EH (cell line): Measurements from ENCODE around the gene C6orf141.

Experiments used
- DNase-seq: peaks from one replicate; pipeline ENCODE4 v3.0.0-alpha.2; 2015; ENCODE audit warnings: low read depth

The C6orf141 gene

DNA sequence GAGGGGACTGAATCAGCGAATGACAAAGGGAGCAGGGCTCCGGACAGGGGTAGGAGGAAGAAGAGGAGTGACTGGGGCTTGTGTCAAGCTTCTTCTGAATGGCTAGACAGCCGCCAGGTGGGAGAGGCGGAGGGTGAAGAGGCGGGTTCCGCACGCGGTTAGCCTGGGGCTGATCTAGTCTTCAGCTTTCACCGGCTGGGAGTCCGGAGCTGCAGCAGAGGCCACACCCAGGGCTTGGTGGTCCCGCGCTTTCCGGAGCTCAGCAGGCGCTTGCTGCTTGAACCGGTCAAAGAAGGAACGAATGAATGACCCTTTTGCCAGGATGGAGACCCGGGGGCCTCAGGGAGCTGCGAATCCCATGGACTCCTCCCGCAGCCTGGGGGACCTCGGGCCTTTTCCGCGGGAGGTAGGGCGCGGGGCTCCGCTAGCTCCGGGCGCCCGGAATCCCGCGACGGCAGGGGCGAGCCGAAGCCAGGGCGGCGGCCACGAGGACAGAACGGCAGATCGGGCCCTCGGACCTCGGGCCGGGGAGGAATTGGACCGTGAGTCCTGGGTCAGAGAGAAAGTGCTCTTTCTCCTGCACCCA is at the start of gene C6orf141:
C6orf141 (plus strand) TSS at position 177 of the 586 bp plus-strand sequence; CDS start at position 302, 125 bp downstream.
- peak; percentile 2 for DNase-seq

DNA sequence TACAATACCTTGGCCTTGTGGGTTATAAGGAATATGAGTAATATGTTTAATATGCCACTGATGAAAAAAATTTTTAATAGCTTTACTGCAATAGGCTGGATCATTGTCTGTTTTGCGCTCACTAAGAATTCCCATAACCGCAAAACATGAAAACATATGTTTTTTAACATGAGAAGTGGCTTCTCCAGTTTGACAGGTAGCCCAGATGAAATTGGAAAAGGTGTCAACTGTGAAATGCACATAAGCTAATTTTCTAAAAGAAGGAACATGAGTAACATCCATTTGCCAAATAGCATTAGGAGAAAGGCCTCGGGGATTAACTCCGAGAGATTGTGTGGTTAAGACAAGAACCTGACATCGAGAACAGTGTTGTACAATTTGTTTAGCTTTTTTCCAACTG is 45.8 kb upstream of the C6orf141 start:
- DNase-seq, result no peak

DNA sequence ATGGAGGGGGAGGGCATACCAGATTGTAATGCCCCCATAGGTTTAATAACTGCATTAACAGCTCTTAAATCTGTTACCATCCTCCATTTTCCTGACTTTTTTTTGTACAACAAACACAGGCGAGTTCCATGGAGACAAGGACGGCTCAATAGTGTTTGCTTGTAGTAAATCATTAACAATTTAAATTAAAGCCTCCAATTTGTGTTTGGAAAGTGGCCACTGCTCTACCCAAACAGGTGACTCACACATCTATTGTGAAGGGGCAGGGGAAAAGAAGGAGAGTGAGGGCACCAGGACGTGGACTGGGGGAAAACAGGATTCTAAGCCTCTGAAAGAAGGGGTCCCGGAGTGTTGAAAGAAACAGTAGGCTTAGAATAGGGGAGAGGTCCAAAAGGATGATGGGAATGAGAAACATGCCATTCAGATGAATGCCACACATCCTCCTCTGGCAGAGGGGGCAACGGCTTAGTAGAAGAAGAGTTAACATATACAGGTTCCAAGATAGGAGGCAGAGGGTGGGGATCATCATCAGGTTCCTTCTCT is 43.8 kb upstream of the C6orf141 start:
- no peak for DNase-seq

DNA sequence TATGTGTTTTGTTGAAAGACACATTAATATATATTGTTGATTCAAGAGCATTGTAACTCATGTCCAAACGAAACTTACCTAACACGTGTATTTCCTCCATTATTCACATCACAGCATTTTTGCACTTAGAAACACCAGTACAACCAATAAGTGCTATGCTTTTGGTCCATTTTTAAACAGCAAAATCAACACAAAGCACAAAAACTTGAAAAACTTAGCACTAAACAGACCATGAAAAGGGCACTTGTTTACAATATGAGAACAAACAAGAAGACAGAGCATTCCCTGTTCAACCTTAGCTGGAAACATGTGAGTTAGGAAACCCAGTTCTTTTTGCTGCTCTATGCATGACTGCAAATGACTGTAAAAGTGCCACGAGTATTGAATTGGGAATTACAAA is 41.1 kb upstream of the C6orf141 start:
- DNase-seq, result no peak

DNA sequence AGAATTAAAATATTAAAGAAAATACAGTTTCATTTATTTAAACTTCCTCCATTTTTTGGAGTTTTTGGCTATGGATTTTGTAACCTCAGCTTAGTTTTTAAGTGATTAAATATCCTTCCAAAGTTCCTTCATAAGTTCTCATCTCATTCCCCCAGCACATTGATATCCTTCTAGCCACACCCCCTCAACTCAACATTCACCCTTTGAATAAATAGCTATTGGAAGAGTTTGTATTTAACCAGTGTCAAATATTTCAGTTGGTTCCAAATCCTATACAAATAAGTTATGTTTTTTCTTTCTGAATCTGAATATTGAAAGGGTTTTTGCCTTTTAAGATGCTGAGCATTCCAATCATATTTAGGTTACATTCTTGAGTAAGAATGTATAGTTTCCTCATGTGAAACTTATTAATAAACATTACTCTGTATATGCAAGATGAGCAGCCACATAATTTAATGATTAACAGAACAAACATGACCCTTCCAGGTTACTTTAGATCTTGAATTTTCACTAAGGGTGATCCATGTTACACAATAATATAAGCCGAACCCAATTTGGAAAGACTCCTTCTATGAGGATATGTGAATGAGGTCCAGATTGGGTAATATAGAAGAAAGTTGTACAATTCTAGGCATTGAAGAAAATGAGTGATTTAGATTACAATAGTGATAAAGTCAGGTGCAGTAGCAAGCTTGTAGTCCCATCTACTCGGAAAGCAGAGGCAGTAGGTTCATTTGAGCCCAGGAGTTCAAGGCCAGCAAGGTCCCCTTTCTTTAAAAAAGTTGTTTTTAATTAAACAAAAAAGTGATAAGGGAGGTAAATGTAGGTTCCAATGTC is 37.1 kb upstream of the C6orf141 start:
- DNase-seq, result peak; percentile 1

DNA sequence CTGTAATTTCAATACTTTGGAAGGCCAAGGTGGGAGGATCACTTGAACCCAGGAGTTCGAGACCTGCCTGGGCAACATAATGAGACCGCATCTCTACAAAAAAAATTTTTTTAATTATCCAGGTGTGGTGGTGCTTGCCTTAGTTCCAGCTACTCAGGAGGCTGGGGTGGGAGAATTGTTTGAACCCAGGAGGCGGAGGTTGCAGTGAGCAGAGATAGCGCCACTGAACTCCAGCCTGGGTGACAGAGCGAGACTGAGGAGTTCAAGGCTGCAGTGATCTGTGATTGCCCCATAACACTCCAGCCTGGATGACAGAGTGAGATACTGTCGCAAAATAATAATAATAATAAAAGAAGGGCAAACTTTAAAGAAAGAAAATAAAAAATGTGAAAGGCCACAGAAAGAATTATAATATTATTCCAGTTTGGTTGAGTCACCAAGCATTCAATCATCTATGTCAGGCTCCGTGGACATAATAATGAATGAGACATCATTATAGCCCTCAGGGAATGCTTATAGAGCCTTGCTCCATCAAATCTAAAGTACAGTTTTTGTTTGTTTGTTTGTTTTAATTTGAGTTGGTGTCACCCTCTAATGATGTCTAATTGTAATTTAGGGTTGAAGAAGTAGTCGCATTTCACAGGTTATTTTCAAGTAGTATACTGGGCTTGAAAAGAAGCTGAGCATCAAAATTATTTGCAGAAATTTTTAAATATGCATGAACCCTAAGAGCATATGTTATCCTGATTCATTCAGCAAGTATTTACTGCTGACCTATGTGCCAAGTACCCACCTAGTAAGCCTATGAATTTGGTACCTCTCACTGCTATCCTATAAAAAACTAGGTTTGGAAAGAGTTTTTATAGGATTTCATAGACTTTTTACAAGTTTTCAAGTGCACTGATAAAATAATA is 35.6 kb upstream of the C6orf141 start:
- DNase-seq, result no peak

DNA sequence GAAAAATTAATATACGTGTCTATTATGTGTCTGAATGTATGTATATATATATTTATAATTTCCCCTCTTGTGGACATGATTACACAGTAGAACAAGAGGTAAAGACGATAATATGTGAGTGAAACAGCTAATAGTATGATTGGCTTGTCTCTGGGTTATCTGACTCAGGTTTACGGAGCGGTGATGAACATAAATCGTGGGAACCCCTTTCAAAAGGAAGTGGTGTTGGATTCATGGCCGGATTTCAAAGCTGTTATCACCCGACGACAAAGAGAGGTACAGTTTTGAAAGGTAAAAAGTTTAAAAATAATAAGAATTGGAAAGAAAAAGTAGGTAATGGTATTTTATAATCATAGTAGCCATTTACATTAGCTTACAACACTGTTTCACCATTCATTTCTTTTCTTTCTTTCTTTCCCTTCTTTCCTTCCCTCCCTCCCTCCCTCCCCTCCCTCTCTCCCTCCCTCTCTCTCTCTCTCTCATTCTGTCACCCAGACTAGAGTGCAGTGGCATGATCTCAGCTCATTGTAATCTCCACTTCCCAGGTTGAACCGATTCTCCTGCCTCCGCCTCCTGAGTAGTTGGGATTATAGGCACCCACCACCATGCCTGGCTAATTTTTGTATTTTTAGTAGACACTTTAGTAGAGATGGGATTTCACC is 34.9 kb upstream of the C6orf141 start:
- DNase-seq, result no peak

DNA sequence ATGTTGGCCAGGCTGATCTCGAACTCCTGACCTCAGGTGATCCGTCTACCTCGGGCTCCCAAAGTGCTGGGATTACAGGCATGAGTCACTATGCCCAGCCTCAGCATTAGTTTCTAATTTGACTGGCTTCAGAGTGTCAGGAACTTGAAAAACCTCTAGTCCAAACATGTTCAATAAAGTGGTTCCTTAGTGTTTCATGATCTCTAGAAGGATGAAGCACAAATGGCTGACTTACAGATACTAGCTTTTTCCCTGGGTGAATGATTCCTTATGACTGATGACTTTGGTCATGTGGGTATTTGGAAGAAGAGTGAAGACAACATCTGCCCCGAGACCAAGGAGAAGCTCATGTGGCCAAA is 34.3 kb upstream of the C6orf141 start:
- no peak for DNase-seq

DNA sequence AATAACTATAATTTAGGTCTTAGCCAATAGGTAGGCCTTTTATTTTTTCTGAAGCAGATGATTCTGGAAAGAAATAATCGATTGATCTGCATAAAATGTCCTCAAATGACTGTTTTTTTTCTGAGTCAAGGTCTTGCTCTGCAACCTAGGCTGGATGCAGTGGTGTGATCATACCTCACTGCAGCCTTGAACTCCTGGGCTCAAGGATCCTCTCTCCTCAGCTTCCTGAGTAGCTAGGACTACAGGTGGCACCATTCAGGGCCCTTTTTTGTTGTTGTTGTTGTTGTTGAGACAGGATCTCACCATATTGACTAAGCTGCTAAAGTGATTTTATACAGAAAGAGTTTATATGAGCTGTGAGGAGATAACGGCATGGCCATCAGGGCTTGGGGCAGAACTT is 32.5 kb upstream of the C6orf141 start:
- no peak for DNase-seq

DNA sequence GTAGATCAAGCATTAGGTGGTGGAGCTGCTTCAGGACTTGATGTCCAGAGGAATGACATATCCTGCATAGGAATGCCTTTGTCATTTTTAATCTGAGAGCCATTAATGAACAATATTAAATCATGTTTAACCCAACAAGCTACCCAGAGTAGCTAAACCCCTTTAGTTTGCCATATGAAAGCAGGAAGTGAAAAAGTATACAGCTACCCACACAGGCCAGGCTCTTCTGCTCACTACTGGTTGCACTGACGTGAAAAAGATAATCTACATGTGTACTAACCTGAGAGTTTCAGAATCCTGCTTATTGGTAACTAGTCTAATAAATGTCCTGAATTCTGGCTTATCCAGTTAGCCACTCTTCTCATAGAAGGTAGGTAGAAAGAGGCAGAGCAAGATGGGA is 30.8 kb upstream of the C6orf141 start:
- DNase-seq, result no peak

DNA sequence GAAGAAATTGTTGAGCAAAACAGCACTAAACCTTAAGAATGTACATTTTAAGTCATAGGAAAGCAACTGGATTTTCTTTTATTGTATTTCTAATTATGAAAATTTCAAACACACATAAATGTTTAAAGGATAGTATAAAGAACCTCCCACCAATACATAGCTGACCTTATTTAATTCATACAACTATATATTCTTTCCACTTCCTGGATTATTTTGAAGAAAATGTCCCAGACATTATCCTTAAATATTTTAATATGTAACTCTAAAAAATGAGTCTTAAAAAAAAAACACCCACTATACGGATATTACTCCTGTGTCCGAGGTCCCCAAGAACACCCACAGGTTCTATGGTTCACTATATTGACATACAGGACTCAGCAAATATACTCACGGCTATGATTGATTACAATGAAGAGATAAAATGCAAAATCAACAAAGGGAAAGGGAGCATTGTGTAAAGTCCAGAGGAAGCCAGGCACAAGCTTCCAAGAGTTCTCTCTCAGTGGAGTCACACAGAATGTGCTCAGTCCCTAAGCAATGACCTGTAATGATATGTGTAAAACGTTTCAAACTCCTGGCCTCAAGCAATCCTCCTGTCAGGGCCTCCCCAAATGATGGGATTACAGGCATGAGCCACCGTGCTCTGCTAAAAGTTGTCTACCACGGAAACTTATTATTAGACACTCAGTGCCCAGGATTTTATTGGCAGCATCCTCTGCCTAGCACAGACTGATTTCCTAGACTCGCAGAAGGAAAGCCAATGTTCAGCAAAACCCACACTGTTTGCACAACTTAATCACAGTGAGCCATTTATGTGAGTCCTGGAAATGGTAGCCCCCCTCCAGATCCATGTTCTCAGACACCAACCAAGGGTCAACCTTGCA is 27.5 kb upstream of the C6orf141 start:
- DNase-seq, result no peak

DNA sequence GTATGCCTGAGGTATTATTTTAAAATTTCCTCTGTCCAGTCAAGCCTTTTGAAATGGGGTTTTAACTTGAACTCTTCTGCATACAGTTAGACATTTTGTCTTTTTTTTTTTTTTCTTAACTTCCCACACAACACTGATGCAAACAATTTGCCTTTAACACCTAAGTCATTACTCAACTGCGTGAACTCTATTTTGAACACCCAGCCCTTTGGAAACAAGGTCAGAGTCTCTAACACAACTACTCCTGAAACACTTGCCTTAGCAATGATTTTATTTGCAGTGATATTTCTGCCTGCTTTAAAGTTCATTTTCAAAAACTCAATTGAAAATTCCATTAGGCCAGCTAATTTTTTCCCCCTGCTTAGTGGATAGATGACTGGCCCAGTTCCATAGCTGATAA is 26.6 kb upstream of the C6orf141 start:
- no peak for DNase-seq

DNA sequence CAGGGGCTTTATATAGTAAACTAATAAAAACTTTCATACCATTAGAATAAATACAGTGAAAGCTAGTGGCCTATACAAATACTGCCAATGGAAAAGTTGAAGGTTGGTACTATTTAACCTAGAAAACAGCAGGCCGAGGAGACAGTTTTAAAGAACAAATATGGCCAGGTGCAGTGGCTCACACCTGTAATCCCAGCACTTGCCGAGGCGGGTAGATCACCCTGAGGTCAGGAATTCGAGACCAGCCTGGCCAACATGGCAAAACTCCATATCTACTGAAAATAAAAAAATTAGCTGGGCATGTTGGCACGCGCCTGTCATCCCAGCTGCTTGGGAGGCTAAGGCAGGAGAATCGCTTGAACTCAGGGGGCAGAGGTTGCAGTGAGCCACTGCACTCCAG is 25.9 kb upstream of the C6orf141 start:
- no peak for DNase-seq

DNA sequence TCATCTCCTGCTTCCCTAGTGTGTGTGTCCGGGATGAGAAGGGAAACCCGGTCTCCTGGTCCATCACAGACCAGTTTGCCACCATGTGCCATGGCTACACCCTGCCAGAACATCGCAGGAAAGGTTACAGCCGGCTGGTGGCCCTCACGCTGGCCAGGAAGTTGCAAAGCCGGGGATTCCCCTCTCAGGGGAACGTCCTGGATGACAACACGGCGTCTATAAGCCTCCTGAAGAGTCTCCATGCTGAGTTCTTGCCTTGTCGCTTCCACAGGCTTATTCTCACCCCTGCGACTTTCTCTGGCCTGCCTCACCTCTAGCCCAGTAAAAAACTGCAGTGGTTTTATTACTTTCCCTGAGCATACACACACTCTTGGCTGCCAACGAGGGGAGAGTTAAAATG is 23.9 kb upstream of the C6orf141 start:
- no peak for DNase-seq

DNA sequence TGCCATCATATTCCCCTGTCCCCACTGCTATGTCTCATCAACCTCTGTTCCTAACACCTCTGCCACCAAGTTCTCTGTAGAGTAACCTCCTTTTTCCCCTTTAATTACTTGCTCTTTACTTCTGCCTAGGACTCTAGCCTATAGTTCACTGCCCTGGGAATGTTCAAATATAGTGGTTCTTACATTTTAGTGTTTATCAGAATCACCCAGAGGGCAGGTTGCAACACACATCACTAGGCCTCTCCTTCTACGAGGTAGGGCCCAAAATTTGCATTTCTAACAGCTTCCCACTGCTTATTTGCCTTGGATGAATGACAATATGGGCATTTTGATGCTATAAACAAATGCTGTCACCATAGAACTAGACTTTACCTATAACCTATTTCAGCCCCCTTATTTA is 23.1 kb upstream of the C6orf141 start:
- no peak for DNase-seq

DNA sequence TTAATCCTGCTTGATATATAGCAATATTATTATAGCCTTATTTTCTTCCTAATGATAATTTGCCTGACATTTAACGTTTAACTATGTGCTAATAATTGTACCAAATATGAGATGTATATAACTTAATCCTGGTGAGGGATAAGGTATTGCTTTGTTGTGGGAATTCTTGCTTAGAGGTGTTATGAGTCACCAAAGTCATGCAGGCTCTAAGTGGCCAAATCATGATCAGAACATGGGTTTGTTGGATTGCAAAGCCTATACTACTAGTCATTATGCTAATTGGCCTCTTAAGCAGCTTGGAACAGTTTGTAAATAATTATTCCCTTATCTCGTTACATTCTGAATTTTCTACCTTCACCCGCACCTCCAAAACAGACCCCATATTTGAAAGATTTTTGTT is 21.9 kb upstream of the C6orf141 start:
- no peak for DNase-seq

DNA sequence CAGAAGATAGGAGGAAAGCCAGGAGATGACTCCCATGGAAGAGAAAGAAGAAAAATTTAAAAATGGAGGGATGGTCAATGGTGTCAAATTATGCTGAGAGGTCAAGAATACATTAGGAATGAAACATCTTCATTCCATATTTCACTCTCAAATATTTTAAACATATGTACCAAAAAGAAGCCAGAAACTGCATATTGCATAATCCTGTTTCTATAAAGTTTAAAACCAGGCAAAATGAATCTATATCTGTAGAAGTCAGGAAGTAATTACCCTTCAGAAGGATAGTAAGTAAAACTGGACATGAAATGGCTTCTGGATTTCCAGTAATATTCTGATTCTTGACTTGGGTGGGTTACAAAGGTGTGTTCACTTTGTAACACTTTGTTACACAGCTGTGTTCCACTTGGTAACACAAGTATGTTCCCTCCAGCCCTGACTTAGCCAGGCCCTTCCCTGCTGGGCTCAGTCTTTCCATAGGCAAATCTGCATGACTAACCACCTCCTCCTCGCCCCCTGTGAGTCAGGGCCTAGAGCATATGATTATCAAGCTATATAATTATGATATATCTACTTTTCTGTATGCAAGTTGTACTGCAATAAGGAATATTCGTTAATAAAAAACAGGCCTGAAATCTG is 20.2 kb upstream of the C6orf141 start:
- DNase-seq, result no peak

DNA sequence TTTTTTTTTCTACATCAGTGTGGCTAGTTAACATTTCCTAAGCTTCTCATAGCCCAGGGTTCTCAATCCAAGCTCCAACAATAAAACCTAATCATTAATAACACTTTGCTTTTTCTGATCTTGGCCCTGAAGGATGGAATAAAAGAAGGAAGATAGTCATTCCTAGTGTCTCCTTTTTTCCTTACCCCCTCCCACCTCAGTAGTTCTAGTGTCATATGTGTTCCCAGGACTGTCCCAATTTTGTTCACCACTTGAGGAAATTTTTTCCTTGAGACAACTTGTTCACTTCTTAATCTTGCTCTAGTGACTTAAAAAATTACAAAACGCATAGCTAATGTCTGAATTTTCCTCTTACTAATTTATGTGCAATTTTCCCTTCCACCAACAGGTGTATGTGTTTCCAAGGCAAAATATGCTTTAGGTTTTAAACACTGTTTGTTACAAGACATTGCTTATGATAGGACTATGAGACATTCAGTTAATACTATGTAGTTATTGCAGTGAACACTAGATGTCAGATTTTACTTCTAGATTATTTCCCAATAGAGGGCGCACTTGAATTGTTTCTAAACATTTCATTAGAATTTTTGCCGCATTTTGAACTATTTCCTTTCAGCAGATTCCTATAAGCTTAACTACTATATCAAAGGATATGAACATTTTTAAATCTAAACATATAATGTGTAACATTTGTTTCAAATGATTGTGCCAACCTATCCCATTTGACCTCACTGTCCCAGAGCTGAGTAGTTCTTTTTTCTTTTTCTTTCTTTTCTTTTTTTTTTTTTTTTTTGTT is 18.5 kb upstream of the C6orf141 start:
- DNase-seq, result peak; percentile 57

DNA sequence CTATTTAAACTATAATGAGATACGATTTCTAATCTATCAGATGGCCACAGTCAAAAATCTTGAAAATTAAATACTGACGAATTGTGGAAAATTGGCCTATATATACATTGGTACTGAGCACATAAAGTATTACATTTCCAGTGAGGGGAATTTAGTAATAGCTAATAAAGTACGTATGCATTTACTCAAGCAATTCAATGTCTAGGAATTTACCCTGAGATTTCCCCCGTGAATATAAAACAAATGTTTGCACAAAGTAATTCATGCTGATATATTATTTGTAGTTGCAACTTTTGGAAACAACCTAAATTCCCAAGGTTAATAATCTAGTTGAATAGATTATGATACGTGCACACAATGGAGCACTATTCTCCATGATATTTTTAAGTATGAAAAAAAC is 14.7 kb upstream of the C6orf141 start:
- DNase-seq, result no peak

DNA sequence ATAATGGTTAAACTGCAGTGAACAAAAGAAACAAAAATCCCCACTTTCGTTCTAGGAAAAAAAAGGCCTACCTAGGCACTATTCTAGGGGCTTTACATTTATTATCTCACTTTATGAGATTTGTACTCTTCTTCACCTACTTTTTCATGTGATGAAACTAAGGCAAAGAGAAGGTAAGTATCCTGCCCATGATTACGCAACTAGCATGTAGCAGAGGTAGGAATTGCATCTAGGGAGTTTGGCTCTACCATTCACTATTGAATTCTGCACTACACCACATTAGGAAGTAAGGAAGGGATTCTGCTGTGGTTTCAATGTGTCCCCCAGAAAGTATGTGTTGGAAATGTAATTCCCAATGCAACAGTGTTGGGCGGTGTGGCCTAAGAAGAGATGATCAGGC is 11.4 kb upstream of the C6orf141 start:
- no peak for DNase-seq
